SK-N-SH (cell line): Measurements from ENCODE around the gene CBLN3.

ENCODE experiments used
- SIN3A ChIP-seq: IDR thresholded peaks from 2 replicates; pipeline ENCODE4 v1.6.1; 2012; ENCODE audit warnings: low read depth, mild to moderate bottlenecking, low read length, moderate library complexity, borderline replicate concordance
- TF ChIP-seq, protein P1 (sequence below): fragments of 200-600 bp; sonication (generic); IDR thresholded peaks from 2 replicates; pipeline ENCODE4 v1.6.1; 2017; ENCODE audit warnings: antibody characterized with exemption, mild to moderate bottlenecking, moderate library complexity

DNA sequence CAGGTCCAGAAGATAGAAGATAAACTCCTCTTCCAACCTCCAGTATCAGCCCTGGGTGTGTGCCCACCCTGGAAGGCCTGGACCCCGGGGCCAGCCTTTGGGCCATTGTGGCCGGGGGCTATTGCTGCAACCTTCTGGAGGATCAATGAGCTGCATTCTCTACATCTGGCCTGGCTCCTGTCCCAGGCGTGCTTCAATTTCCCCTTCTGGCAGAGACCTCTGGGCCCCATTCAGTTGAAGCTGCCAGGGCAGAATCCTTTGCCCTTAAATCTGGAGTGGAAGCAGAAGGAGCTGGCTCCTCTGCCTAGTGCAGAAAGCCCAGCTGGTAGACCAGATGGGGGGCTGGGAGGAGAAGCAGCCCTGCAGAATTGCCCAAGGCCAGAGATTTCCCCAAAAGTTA is 20.7 kb downstream of the CBLN3 start:
- no peak for TF ChIP-seq SIN3A
- TF ChIP-seq, protein P1, sequence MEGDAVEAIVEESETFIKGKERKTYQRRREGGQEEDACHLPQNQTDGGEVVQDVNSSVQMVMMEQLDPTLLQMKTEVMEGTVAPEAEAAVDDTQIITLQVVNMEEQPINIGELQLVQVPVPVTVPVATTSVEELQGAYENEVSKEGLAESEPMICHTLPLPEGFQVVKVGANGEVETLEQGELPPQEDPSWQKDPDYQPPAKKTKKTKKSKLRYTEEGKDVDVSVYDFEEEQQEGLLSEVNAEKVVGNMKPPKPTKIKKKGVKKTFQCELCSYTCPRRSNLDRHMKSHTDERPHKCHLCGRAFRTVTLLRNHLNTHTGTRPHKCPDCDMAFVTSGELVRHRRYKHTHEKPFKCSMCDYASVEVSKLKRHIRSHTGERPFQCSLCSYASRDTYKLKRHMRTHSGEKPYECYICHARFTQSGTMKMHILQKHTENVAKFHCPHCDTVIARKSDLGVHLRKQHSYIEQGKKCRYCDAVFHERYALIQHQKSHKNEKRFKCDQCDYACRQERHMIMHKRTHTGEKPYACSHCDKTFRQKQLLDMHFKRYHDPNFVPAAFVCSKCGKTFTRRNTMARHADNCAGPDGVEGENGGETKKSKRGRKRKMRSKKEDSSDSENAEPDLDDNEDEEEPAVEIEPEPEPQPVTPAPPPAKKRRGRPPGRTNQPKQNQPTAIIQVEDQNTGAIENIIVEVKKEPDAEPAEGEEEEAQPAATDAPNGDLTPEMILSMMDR, result no peak
